Right atrium auricular region (tissue), 2 donors: ENCODE measurements around the gene SEPTIN5. TPM values are rescaled to one million over a fixed set of nuclear protein-coding genes. Genes with fewer than 3 reads are reported as not detected.

Source experiments
- DNase-seq: peaks from one replicate; pipeline ENCODE4 v3.0.0-alpha.2; 2019; ENCODE audit warnings: low spot score
- H3K27ac ChIP-seq, 2 donors: fragments of 200-600 bp; sonication (generic); 1 replicate in 1 of 2; 2 replicates in 1 of 2; pipeline ENCODE4 v1.5.1; 2016 to 2019
- H3K27me3 ChIP-seq, 2 donors: fragments of 200-600 bp; sonication (generic); one replicate each; pipeline versions ENCODE4 v1.5.1 to v1.6.0; 2017 to 2019
- H3K36me3 ChIP-seq: fragments of 200-600 bp; sonication (generic); one replicate; pipeline ENCODE4 v1.5.1; 2016
- H3K4me1 ChIP-seq, 2 donors: fragments of 200-600 bp; sonication (generic); one replicate each; pipeline versions ENCODE4 v1.5.1 to v1.6.0; 2017 to 2019
- H3K4me3 ChIP-seq, 2 donors: fragments of 200-600 bp; sonication (generic); 1 replicate in 1 of 2; 2 replicates in 1 of 2; pipeline ENCODE4 v1.5.1; 2017 to 2019; ENCODE audit warnings: mild to moderate bottlenecking in 1 of 2, moderate library complexity in 1 of 2
- H3K9me3 ChIP-seq, 2 donors: fragments of 200-600 bp; sonication (generic); one replicate each; pipeline ENCODE4 v1.5.1; 2019
- CTCF ChIP-seq, 2 donors: fragments of 200-600 bp; sonication (generic); IDR thresholded peaks; one replicate each; pipeline ENCODE4 v1.5.1; 2019; ENCODE audit warnings: antibody characterized with exemption in 2 of 2
- total RNA-seq, 2 donors: library from RNA; depleted of rRNA; stranded (reverse); fragments of >200 nt; gene quantifications; one replicate each; pipeline ENCODE4 v1.1.0, GENCODE V29; 2016

The SEPTIN5 gene
- total RNA-seq, 2 donors from 2014 or later: 162 to 287 TPM

- Histone ChIP-seq H3K27ac (peak overlapping the region; percentile 37 to 81), H3K4me1 (peaks cover 0 to 25% of the 10 kb centered on the region in 2 donors), H3K9me3 (no peaks in the 10 kb centered on the region), H3K36me3 (no peaks in the 10 kb centered on the region), H3K4me3 (no peak overlapping the region), H3K27me3 (no peaks in the 10 kb centered on the region)
- TF ChIP-seq CTCF (IDR thresholded peaks at IDR 0.05): no peak
- DNase-seq: no peak
Measured at GRCh38 chr22:19744350-19745006, 30.2 kb downstream of the SEPTIN5 start.

GRCh38 chr22:19745155-19746101 is 31.1 kb downstream of the SEPTIN5 start:
- TF ChIP-seq CTCF (IDR thresholded peaks at IDR 0.05): no peak
- H3K27ac ChIP-seq: peak overlapping the region; percentile 63 to 81
- H3K4me3 ChIP-seq: no peak overlapping the region

GRCh38 chr22:19746726-19747125 is 32.4 kb downstream of the SEPTIN5 start:
- no peaks in the 10 kb centered on the region for H3K36me3 ChIP-seq
- no peaks in the 10 kb centered on the region for H3K9me3 ChIP-seq
- no peak for DNase-seq
- no peak overlapping the region for H3K4me3 ChIP-seq
- H3K27ac ChIP-seq: peak overlapping the region in 1 of 2 donors; percentile 81
- no peaks in the 10 kb centered on the region for H3K27me3 ChIP-seq
- H3K4me1 ChIP-seq: peaks cover 0 to 25% of the 10 kb centered on the region in 2 donors
- TF ChIP-seq CTCF (IDR thresholded peaks at IDR 0.05): no peak

More at GRCh38 chr22:19745155-19746101, 31.1 kb downstream of the SEPTIN5 start:
- DNase-seq: peak; percentile 66
- no peaks in the 10 kb centered on the region for H3K36me3 ChIP-seq
- H3K4me1 ChIP-seq: peaks cover 0 to 25% of the 10 kb centered on the region in 2 donors
- H3K9me3 ChIP-seq: no peaks in the 10 kb centered on the region
- no peaks in the 10 kb centered on the region for H3K27me3 ChIP-seq

- Histone ChIP-seq H3K27ac (no peak overlapping the region), H3K36me3 (no peaks in the 10 kb centered on the region), H3K9me3 (no peaks in the 10 kb centered on the region), H3K27me3 (no peaks in the 10 kb centered on the region), H3K4me1 (peaks cover 0 to 25% of the 10 kb centered on the region in 2 donors), H3K4me3 (no peak overlapping the region)
- TF ChIP-seq CTCF (IDR thresholded peaks at IDR 0.05): no peak
- DNase-seq: no peak
Measured at GRCh38 chr22:19747551-19747950, 33.2 kb downstream of the SEPTIN5 start.

- no peaks in the 10 kb centered on the region for H3K36me3 ChIP-seq
- no peak overlapping the region for H3K4me3 ChIP-seq
- no peaks in the 10 kb centered on the region for H3K9me3 ChIP-seq
- no peak for TF ChIP-seq CTCF (IDR thresholded peaks at IDR 0.05)
- H3K27me3 ChIP-seq: no peaks in the 10 kb centered on the region
- peaks cover 0 to 25% of the 10 kb centered on the region in 2 donors for H3K4me1 ChIP-seq
- no peak for DNase-seq
- no peak overlapping the region for H3K27ac ChIP-seq
Measured at GRCh38 chr22:19748139-19748538, 33.8 kb downstream of the SEPTIN5 start.
